Activated CD8-positive, alpha-beta memory T cell treated with anti-CD3 and anti-CD28 coated beads for 1 hour (primary cell): ENCODE results near the gene TH.

ENCODE experiments used
- DNase-seq, 2 donors: peaks; one replicate each; pipeline ENCODE4 v3.0.0-alpha.2; 2020; ENCODE audit warnings: low read depth in 1 of 2; ENCODE audit errors: extremely low read depth in 1 of 2

Gene TH

GRCh38 chr11:2209370-2209801, 37.8 kb upstream of the TH start:
- no peak for DNase-seq

- no peak for DNase-seq
Measured at GRCh38 chr11:2208691-2209369, 37.2 kb upstream of the TH start.

DNA sequence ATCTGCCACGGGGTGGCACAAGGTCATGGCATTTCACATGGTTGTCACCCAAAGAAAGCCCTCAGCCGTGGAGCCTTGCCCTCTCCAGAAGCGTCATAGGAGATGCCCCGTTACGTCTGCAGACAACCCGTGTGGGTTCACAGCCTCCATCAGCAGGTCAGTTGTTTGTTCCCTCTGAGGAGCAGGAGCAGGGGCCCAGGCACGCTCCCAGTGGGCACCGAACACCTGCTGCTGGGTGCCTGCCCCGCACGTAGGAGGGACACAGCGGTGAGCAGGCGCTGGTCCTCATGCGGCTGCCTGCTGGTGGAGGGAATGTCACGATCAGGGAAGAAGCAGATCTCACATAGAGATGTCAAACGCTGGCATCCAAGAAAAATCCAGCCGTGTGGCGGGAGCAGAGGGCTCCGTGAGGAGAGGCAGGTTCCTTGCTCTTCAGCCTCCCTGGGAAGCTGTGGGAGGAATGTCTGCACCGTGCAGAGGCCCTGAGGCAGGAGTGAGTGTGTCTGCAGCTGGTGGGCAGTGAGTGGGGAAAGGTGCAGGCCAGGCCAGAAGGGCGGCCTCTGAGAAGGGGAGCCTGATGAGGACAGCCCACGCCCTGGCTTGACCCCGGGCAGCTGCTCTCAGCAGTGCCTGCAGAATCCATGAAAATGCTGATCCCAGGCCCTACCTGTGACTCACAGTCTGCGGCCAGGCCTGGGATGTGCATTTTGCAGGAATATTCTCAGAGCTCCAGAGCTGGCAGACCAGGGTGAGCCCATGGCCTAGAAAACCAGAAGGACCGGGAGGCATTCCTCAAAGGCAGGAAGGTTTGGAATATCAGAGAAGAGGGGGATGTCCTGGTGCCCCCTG, 36.4 kb upstream of the TH start:
- no peak for DNase-seq

DNA sequence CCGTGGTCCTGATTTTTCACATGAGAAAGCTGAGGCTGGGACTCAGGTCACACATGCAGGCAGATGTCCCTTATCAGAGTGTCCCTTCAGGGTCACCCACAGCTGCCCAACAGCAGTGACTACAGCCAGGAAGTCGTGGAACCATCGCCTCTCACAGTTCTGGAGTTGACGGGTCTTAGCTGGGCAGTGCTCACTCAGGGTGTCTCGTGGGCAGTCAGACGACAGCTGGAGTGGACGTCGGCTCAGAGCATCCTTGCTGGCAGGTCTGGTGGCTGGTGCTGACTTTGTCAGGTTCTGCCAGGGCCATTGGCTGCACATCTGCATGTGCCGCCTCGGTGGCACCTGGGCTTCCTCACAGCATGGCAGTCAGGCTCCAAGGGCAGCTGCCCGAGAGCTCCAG, 35.6 kb upstream of the TH start:
- no peak for DNase-seq

DNA sequence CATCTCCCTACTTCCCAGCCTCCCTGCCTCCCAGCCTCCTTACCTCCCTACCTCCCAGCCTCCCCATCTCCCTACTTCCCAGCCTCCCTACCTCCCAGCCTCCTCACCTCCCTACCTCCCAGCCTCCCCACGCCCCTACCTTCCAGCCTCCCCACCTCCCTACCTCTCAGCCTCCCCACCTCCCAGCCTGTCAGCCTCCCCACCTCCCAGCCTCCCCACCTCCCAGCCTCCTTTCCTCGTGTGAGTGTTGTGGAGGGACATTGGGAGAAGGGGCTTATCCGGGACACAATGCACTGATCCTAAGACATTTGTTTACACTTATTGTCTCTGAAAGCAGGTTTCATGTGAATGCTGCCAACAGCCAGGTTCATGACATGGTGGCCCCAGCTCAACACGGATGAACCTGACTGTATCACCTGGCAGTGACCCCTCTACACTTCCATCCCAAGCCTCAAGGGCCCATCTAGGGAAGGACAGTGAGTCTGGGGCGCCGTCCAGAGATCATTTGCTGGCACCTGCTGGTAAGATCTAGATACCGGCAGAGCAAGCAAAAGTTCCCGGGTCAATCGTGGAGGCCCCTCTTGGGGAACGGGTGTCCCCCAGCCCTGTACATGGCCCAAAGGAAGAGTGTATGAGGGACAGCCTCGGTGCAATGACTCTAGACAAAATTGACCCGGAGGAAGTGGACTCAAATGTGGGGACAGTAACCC, 34.5 kb upstream of the TH start:
- no peak for DNase-seq

GRCh38 chr11:2205214-2205720, 33.7 kb upstream of the TH start:
- no peak for DNase-seq

DNA sequence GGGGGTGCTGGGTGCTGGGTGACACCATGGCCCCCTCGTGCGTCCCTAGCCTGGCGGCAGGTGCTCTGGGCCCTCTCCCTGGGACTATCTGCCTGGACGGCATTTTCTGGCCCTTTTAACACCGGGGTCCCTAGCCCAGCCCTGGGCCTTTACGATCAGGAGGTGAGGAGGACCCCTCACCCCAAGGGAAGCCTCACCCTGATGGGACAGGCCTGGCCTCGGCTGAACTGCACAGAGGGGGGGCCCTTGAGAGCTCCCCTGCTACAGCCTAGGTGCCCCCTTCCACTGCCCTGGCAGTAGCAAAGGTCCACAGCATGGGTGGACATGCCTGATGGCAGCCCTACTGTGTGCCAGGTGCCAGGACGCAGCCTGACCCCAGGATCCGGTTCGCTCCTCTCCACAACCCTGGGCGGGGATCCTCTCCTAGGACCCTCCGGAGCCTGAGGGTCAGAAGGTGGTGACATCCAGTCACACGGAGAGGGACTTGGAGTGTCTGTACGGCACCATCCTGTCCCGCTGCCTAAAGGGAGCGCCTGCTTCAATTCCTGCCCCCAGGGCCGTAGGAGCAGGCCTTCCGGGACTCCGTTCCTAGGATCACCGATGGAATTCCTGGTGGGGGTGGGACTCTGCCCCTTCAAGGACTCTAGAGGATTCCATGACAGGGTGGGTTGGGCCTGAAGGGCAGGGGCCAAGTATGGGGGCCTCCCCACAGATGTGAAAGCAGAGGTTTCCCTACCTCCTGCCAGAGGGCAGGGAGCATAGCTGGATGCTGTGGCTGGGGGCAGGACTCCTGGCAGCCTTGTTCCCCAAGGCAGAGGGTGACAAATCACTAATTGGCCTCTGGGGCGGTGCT, 33.0 kb upstream of the TH start:
- no peak for DNase-seq

- no peak for DNase-seq
Measured at GRCh38 chr11:2203440-2204259, 32.0 kb upstream of the TH start.

DNA sequence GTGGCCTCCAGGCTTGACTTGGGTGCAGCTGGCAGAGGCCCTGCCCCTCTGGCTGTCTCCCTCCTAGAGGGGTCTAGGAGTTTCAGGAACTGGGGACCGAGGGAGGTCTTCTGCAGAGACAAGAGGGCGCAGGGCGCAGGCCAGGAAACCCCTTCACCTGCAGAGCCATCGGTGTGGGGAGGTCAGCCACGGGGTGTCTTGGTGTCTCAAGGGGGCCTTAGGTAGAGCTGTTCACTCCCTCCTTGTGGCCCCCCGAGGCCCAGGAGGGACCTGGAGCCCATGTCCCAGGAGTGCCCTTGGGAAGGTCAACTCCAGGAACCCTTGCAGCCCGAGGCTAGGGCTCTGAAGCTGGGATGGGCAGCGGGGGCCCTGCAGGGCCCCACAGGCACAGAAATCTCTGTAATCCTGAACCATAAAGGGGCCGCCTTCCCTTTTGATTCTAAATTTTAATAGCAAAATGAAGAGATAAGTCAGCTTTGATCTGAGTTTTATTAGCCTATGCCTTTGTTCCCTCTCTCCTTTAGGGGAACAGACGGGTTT, 31.4 kb upstream of the TH start:
- no peak for DNase-seq

DNA sequence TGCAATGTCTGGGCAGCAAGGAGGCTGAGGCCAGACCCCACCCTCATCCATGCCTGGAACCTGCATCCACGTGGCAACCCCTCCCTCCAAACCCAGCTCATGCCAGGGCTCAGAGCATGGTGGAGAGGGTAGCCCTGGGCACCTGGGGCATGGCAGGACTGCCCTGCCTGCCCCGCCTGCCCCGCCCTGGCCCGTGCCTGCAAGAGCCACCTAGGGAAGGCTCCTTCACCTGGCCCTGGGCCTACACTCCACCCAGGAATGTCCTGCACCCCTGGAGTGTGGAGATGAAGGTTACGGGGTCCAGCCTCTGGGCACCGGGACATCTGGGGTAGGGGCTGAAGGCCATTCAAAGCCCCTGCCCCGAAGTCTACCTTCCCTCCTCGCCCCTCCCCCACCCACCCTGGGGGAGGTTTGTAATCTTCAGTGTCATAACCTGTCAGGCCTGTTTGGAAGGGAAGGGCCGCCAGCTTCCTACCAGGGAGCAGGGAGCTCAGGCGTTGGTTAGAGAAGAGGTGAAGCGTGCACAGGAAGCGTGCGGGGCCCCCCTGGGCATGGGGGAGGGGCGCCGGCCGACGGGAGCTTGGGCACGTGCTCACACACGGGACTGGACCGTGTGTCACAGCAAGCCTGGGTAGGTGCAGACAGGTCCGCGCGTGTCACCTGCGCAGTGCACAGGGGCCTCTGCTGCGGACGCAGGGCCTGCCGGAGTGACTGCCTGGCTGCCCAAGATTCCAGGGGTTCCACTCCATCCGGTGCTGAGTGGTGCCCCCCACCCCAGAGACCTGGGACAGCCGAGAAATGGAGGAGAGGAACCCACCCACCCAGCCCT, 30.7 kb upstream of the TH start:
- DNase-seq: no peak

- DNase-seq: no peak
Measured at GRCh38 chr11:2201542-2201941, 29.9 kb upstream of the TH start.

- no peak for DNase-seq
Measured at GRCh38 chr11:2200957-2201519, 29.4 kb upstream of the TH start.

DNA sequence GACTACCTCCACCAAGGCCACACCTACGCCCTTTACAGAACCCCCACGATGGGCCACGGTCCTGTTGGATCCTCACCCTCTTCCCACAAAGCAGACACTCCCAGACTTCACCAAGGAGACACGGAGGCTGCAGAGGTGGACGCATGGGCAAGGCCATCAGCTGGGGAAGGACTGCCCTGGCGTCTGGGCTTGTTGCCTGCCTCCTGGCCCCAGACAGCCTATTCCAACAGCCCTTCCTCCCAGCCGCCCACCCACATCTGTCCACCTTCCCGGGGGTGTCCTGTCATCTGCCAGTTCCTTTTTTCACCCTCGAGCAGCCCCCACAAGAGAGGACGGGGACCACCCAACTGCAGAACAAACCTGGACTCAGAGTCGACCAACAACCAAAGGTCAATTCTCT, 28.9 kb upstream of the TH start:
- no peak for DNase-seq

DNA sequence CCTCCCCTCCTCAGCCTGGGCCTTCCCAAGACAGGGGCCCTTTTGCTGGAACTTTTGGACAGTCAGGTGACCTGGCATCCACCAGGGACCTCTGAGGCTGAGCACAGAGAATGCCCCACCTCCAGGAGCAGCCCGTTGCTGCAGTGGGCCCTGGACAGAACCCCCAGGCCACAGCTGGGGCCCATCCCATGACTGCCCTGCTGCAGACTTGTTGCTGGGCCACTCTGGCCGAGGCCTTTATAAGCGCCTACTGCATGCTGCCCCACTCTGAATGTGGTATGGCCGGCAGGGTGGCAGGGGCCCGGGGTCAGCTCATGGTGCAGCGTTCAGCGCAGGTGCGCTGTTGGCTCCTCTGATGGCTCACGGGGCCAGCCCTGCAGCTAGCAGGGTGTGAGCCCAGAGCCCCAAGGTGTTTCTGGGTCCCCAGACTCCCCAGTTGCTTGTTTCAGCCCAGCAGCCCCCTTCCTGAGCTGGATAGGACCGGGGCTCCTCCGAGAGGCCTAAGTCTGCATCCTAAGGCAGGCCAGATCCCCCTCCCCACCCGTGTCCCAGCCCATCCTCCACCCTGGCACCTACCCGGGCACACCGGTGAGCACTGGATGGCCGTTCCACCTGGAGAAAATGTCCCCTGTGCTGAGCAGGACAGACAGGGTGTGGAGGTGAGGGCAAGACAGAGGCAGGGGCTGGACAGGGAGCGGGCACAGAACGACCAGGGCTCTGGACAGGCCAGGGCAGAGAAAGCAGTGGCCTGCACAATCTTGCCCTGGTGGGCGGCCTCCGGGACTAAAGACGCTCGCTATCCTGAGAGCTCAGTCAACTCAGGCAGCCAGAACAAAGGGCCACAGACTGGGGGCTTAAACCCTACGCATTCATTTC, 28.1 kb upstream of the TH start:
- no peak for DNase-seq

GRCh38 chr11:2198621-2199365, 27.2 kb upstream of the TH start:
- no peak for DNase-seq

DNA sequence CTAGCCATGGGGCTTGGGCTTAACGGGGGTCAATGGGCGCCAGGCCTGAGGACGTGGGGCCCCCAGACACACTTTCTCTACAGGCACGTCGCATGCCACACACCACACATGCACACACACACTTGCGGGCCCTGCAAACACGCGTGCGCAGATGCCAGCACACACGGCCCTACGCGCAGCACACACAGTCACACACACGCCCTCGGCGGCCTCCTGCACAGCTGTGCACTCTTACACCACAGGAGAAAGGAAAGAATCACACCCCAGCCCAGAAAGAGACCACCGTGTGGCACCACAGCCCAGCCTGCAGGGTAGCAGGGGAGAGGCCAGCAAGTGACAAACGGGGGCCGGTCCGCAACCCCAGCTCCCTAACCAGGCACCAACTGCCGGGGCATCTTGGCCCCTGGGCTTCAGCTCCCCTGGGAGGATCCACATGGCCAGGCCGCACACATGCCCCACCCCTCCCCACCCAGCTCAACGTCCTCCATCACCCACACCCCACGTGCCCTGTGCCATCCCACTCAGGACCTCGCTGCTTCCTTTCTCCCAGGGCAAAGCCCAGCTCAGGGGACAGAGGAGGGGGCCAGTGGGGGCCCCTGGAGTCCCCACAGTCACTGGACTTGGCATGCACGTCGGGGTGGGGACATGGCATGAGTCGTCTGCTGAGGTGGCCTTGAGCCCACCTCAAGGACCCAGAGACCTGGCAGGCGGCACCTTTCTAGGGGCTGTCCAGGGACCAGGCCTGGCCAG, 26.3 kb upstream of the TH start:
- DNase-seq: no peak
